Measurements from ENCODE around the gene KLHDC1. TPM values are rescaled to one million over a fixed set of nuclear protein-coding genes. Genes with fewer than 3 reads are reported as not detected.
"Not testable (repeated sequence)": the region's sequence is repeated elsewhere in the genome, so short reads cannot be mapped to it uniquely, and the experiment has no call there.

Gene KLHDC1
- total and polyA plus RNA-seq, 10 donors, result 3.1 to 12.8 (median 8.7) TPM

- Histone ChIP-seq H3K27me3 (replicated peaks in 1 of 7) (no peaks in the 10 kb centered on the region), H3K4me1 (no peaks in the 10 kb centered on the region), H3K27ac (no peak overlapping the region), H3K9me3 (no peaks in the 10 kb centered on the region), H3K4me3 (no peak overlapping the region), H3K36me3 (peaks cover 0 to 85% (median 22%) of the 10 kb centered on the region in 6 donors)
- intact Hi-C loops (cut with DNase I; ENCODE audit: low total_unique reads), result no loop called here
- WGBS, 5 donors, result 84 to 96% (median 94%) methylated on average over 5 of the region's 5 CpGs
- DNase-seq, result no peak
- no peak for TF ChIP-seq POLR2AphosphoS5 (IDR thresholded peaks at IDR 0.05)
- no peak for TF ChIP-seq CTCF (IDR thresholded peaks at IDR 0.05 in 8 of 11, conservative IDR thresholded peaks at IDR 0.05 in 3 of 11)
Measured at GRCh38 chr14:49727171-49727570, 34.3 kb downstream of the KLHDC1 start.

- peaks cover 0 to 53% (median 8%) of the 10 kb centered on the region in 6 donors for H3K36me3 ChIP-seq
- 89 to 100% (median 91%) methylated on average over 3 of the region's 3 CpGs for WGBS, 5 donors
Measured at GRCh38 chr14:49732896-49733295, 40.0 kb downstream of the KLHDC1 start.

GRCh38 chr14:49733836-49734235, 40.9 kb downstream of the KLHDC1 start:
- Histone ChIP-seq H3K27ac (no peak overlapping the region), H3K4me3 (no peak overlapping the region), H3K9me3 (no peaks in the 10 kb centered on the region), H3K4me1 (no peaks in the 10 kb centered on the region), H3K36me3 (peaks cover 0 to 49% (median 7%) of the 10 kb centered on the region in 6 donors), H3K27me3 (replicated peaks in 1 of 7) (no peaks in the 10 kb centered on the region)
- intact Hi-C loops (cut with DNase I; ENCODE audit: low total_unique reads), result no loop called here
- no peak for DNase-seq
- TF ChIP-seq POLR2A (IDR thresholded peaks at IDR 0.05), result no peak
- TF ChIP-seq POLR2AphosphoS5 (IDR thresholded peaks at IDR 0.05), result no peak
- TF ChIP-seq CTCF (IDR thresholded peaks at IDR 0.05 in 8 of 11, conservative IDR thresholded peaks at IDR 0.05 in 3 of 11), result no peak

More at GRCh38 chr14:49732896-49733295, 40.0 kb downstream of the KLHDC1 start:
- TF ChIP-seq POLR2A (IDR thresholded peaks at IDR 0.05), result no peak
- TF ChIP-seq POLR2AphosphoS5 (IDR thresholded peaks at IDR 0.05), result no peak
- TF ChIP-seq CTCF (IDR thresholded peaks at IDR 0.05 in 8 of 11, conservative IDR thresholded peaks at IDR 0.05 in 3 of 11), result no peak
- no peak for DNase-seq
- Histone ChIP-seq H3K4me3 (no peak overlapping the region), H3K27me3 (replicated peaks in 1 of 7) (no peaks in the 10 kb centered on the region), H3K27ac (no peak overlapping the region), H3K9me3 (no peaks in the 10 kb centered on the region), H3K4me1 (no peaks in the 10 kb centered on the region)
- intact Hi-C loops (cut with DNase I; ENCODE audit: low total_unique reads), result no loop called here

GRCh38 chr14:49735669-49736068, 42.7 kb downstream of the KLHDC1 start:
- intact Hi-C loops (cut with DNase I; ENCODE audit: low total_unique reads); H3K27me3 ChIP-seq (replicated peaks in 1 of 7); DNase-seq; H3K9me3 ChIP-seq; H3K27ac ChIP-seq; H3K4me1 ChIP-seq; H3K4me3 ChIP-seq: not testable (repeated sequence)
- 81 to 100% (median 98%) methylated on average over 4 of the region's 4 CpGs for WGBS, 5 donors
- H3K36me3 ChIP-seq, result peaks cover 0 to 58% (median 8%) of the 10 kb centered on the region in 6 donors

- Histone ChIP-seq H3K27me3 (replicated peaks in 1 of 7) (no peaks in the 10 kb centered on the region), H3K36me3 (peaks cover 0 to 82% (median 19%) of the 10 kb centered on the region in 6 donors)
- DNase-seq, result no peak
Measured at GRCh38 chr14:49745191-49745590, 52.3 kb downstream of the KLHDC1 start.

GRCh38 chr14:49746476-49746875, 53.6 kb downstream of the KLHDC1 start:
- H3K27ac ChIP-seq; H3K9me3 ChIP-seq; H3K4me1 ChIP-seq; intact Hi-C loops (cut with DNase I; ENCODE audit: low total_unique reads); H3K4me3 ChIP-seq; DNase-seq; H3K27me3 ChIP-seq (replicated peaks in 1 of 7): not testable (repeated sequence)
- H3K36me3 ChIP-seq, result peaks cover 0 to 70% (median 11%) of the 10 kb centered on the region in 6 donors

More at GRCh38 chr14:49745191-49745590, 52.3 kb downstream of the KLHDC1 start:
- Histone ChIP-seq H3K9me3 (no peaks in the 10 kb centered on the region), H3K27ac (no peak overlapping the region), H3K4me3 (no peak overlapping the region), H3K4me1 (no peaks in the 10 kb centered on the region)
- TF ChIP-seq POLR2AphosphoS5 (IDR thresholded peaks at IDR 0.05) (no peak), POLR2A (IDR thresholded peaks at IDR 0.05) (no peak), CTCF (IDR thresholded peaks at IDR 0.05 in 8 of 11, conservative IDR thresholded peaks at IDR 0.05 in 3 of 11) (no peak)
- intact Hi-C loops (cut with DNase I; ENCODE audit: low total_unique reads), result no loop called here
- WGBS, 5 donors, result 90 to 100% (median 94%) methylated on average over 1 of the region's 1 CpG
